Measurements from ENCODE around the gene HDAC8. TPM values are rescaled to one million over a fixed set of nuclear protein-coding genes. Genes with fewer than 3 reads are reported as not detected.

HDAC8 gene
- total RNA-seq, 1 donor from 2014 or later, result 18.6 TPM

Other genes with a start within 250 kb of the HDAC8 start
- gene PHKA1, start 141.5 kb upstream of the HDAC8 start, total RNA-seq, result 16.1 TPM
- not detected for gene DMRTC1B, start 204.0 kb upstream of the HDAC8 start, total RNA-seq
- gene FAM236B, start 209.8 kb upstream of the HDAC8 start, total RNA-seq, result not detected
- gene FAM236D, start 235.4 kb upstream of the HDAC8 start, total RNA-seq, result not detected

Data from Right ventricle myocardium inferior (tissue), 1 donor.